HEK293 (cell line): Measurements from ENCODE around the gene NEUROG2.
A peak's percentile ranks its signal among the peaks of the same experiment; 100 is the strongest.

ENCODE experiments used
- CTCF ChIA-PET: fragments of 350-600 bp; formaldehyde crosslinking; extraction: SDS; loops from one replicate; lab custom pipeline; 2021; ENCODE audit warnings: antibody characterized with exemption; lab: Yijun Ruan, JAX
- POLR2A ChIA-PET: fragments of 300-600 bp; formaldehyde crosslinking; extraction: SDS; loops from one replicate; lab custom pipeline; 2020; ENCODE audit warnings: antibody characterized with exemption, inconsistent platforms; lab: Yijun Ruan, JAX
- H3K27ac ChIP-seq: fragments of 200-500 bp; sonication (Bioruptor generic); 2 replicates; pipeline ENCODE4 v1.5.1; 2014; ENCODE audit warnings: low read depth, low read length, control low read depth, inconsistent platforms; ENCODE audit errors: extremely low read depth
- H3K36me3 ChIP-seq, 2 experiments: fragments of 200-500 bp in 1 of 2; sonication (Bioruptor generic) in 1 of 2; 1 replicate in 1 of 2; 2 replicates in 1 of 2; pipeline ENCODE4 v1.5.1; 2014 to 2017; ENCODE audit warnings: inconsistent platforms in 2 of 2, low read length in 2 of 2; ENCODE audit not compliant: control insufficient read depth in 2 of 2, insufficient read depth in 1 of 2
- H3K4me1 ChIP-seq: fragments of 200-500 bp; sonication (Bioruptor generic); 2 replicates; pipeline ENCODE4 v1.5.1; 2014; ENCODE audit warnings: mild to moderate bottlenecking, low read length, inconsistent platforms; ENCODE audit not compliant: control insufficient read depth, insufficient read depth
- H3K4me3 ChIP-seq: 2 replicates; pipeline ENCODE4 v1.5.1; 2011; ENCODE audit warnings: low read depth, mild to moderate bottlenecking, control low read depth, low read length, moderate library complexity
- H3K9me3 ChIP-seq: fragments of 200-500 bp; sonication (Bioruptor generic); 2 replicates; pipeline ENCODE4 v1.5.1; 2014; ENCODE audit warnings: low read depth, low read length, inconsistent platforms; ENCODE audit not compliant: control insufficient read depth, insufficient read depth
- KLF10 ChIP-seq: fragments of 450-650 bp; IDR thresholded peaks from 2 replicates; pipeline ENCODE4 v1.5.1; 2018; ENCODE audit warnings: missing biosample characterization, mild to moderate bottlenecking, missing genetic modification characterization
- KLF9 ChIP-seq: fragments of 450-650 bp; formaldehyde crosslinking; IDR thresholded peaks from 2 replicates; pipeline ENCODE4 v1.5.1; 2016; ENCODE audit warnings: missing biosample characterization, missing genetic modification characterization, low read depth
- MYNN ChIP-seq: fragments of 450-650 bp; formaldehyde crosslinking; IDR thresholded peaks from 2 replicates; pipeline ENCODE4 v1.5.1; 2016; ENCODE audit warnings: missing biosample characterization, missing genetic modification characterization, borderline replicate concordance
- TRIM28 ChIP-seq: IDR thresholded peaks from 2 replicates; pipeline ENCODE4 v1.6.1; 2011; ENCODE audit warnings: low read length, control low read depth, borderline replicate concordance
- ZNF112 ChIP-seq: fragments of 450-650 bp; formaldehyde crosslinking; IDR thresholded peaks from 2 replicates; pipeline ENCODE4 v1.5.0; 2017; ENCODE audit warnings: missing biosample characterization, missing genetic modification characterization
- ZNF133 ChIP-seq: fragments of 450-650 bp; formaldehyde crosslinking; IDR thresholded peaks from 2 replicates; pipeline ENCODE4 v1.5.1; 2016; ENCODE audit warnings: missing biosample characterization, missing genetic modification characterization
- ZNF138 ChIP-seq: fragments of 450-650 bp; formaldehyde crosslinking; IDR thresholded peaks from 2 replicates; pipeline ENCODE4 v1.5.1; 2016; ENCODE audit warnings: missing biosample characterization, missing genetic modification characterization, borderline replicate concordance
- ZNF175 ChIP-seq: fragments of 450-650 bp; formaldehyde crosslinking; IDR thresholded peaks from 2 replicates; pipeline ENCODE4 v1.5.1; 2016; ENCODE audit warnings: missing biosample characterization, missing genetic modification characterization
- ZNF202 ChIP-seq: fragments of 450-650 bp; formaldehyde crosslinking; IDR thresholded peaks from 2 replicates; pipeline ENCODE4 v1.5.1; 2016; ENCODE audit warnings: missing biosample characterization, missing genetic modification characterization, borderline replicate concordance
- ZNF23 ChIP-seq: fragments of 450-650 bp; formaldehyde crosslinking; IDR thresholded peaks from 2 replicates; pipeline ENCODE4 v1.5.1; 2016; ENCODE audit warnings: missing biosample characterization, missing genetic modification characterization, borderline replicate concordance
- ZNF274 ChIP-seq, 2 experiments: fragments of 200-500 bp in 1 of 2; fragments of 450-650 bp in 1 of 2; sonication (Bioruptor generic) in 1 of 2; formaldehyde crosslinking in 1 of 2; IDR thresholded peaks; 2 replicates each; pipeline versions ENCODE4 v1.5.1 to v1.6.1; 2014 to 2016; ENCODE audit warnings: borderline replicate concordance in 1 of 2, inconsistent platforms in 1 of 2, low read length in 1 of 2, missing biosample characterization in 1 of 2, missing genetic modification characterization in 1 of 2
- ZNF350 ChIP-seq: fragments of 450-650 bp; formaldehyde crosslinking; IDR thresholded peaks from 2 replicates; pipeline ENCODE4 v1.5.0; 2017; ENCODE audit warnings: missing biosample characterization, mild to moderate bottlenecking, missing genetic modification characterization
- ZNF394 ChIP-seq: fragments of 450-650 bp; formaldehyde crosslinking; IDR thresholded peaks from 2 replicates; pipeline ENCODE4 v1.5.1; 2016; ENCODE audit warnings: missing biosample characterization, missing genetic modification characterization, mild to moderate bottlenecking, moderate library complexity, borderline replicate concordance
- ZNF521 ChIP-seq: fragments of 450-650 bp; formaldehyde crosslinking; IDR thresholded peaks from 2 replicates; pipeline ENCODE4 v1.5.1; 2017; ENCODE audit warnings: missing biosample characterization, mild to moderate bottlenecking, missing genetic modification characterization
- ZNF544 ChIP-seq: fragments of 450-650 bp; formaldehyde crosslinking; IDR thresholded peaks from 2 replicates; pipeline ENCODE4 v1.5.0; 2017; ENCODE audit warnings: missing biosample characterization, missing genetic modification characterization
- ZNF548 ChIP-seq: fragments of 450-650 bp; formaldehyde crosslinking; IDR thresholded peaks from 2 replicates; pipeline ENCODE4 v1.5.1; 2016; ENCODE audit warnings: missing biosample characterization, missing genetic modification characterization
- ZNF654 ChIP-seq: fragments of 450-650 bp; formaldehyde crosslinking; IDR thresholded peaks from 2 replicates; pipeline ENCODE4 v1.5.1; 2016; ENCODE audit warnings: low read depth, missing biosample characterization, missing genetic modification characterization
- ZNF660 ChIP-seq: fragments of 450-650 bp; IDR thresholded peaks from 2 replicates; pipeline ENCODE4 v1.5.1; 2018; ENCODE audit warnings: missing biosample characterization, mild to moderate bottlenecking, missing genetic modification characterization
- ZSCAN16 ChIP-seq: fragments of 450-650 bp; formaldehyde crosslinking; IDR thresholded peaks from 2 replicates; pipeline ENCODE4 v1.5.1; 2016; ENCODE audit warnings: missing biosample characterization, missing genetic modification characterization
- TF ChIP-seq, protein P1 (sequence below): fragments of 450-650 bp; formaldehyde crosslinking; IDR thresholded peaks from 2 replicates; pipeline ENCODE4 v1.5.1; 2017; ENCODE audit warnings: missing biosample characterization, missing genetic modification characterization
- TF ChIP-seq, protein P2 (sequence below): fragments of 450-650 bp; formaldehyde crosslinking; IDR thresholded peaks from 2 replicates; pipeline ENCODE4 v1.5.1; 2017; ENCODE audit warnings: missing biosample characterization, missing genetic modification characterization
- TF ChIP-seq, protein P3 (sequence below): fragments of 450-650 bp; formaldehyde crosslinking; IDR thresholded peaks from 2 replicates; pipeline ENCODE4; 2016; ENCODE audit warnings: missing biosample characterization, missing genetic modification characterization

The NEUROG2 gene

DNA sequence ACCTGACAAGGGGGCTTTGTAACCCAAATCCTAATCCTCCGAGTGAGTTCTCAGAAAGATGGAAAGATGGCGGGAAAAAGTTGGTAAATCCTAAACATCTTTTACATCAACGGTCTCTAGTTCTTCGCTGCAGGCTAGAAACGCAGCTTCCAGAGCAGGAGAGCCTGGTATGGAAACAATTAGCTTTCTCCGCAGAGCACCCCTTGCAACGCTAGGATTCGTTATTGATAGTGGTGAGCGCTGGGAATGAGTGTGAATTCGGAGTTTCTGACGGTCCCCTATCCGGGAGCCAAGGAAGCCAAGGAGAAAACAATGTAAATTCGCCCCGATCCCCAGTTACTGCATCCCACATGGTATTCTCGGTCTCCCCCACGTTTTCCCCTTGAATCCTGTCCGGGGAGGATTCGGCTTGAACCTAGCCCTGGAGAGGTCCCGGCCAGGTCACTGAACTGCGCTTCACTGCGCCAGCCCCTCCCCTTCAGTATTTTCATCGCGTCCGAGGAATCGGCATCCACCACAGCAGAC lies 4.7 kb upstream of the NEUROG2 start (continued):
- TF ChIP-seq ZNF394 (tag by site-specific recombination) (no peak), ZNF23 (tag by site-specific recombination) (no peak), ZNF548 (no peak), TRIM28 (no peak)
- TF ChIP-seq, protein P1, sequence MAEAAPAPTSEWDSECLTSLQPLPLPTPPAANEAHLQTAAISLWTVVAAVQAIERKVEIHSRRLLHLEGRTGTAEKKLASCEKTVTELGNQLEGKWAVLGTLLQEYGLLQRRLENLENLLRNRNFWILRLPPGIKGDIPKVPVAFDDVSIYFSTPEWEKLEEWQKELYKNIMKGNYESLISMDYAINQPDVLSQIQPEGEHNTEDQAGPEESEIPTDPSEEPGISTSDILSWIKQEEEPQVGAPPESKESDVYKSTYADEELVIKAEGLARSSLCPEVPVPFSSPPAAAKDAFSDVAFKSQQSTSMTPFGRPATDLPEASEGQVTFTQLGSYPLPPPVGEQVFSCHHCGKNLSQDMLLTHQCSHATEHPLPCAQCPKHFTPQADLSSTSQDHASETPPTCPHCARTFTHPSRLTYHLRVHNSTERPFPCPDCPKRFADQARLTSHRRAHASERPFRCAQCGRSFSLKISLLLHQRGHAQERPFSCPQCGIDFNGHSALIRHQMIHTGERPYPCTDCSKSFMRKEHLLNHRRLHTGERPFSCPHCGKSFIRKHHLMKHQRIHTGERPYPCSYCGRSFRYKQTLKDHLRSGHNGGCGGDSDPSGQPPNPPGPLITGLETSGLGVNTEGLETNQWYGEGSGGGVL (tag by site-specific recombination): no peak
- TF ChIP-seq, protein P2, sequence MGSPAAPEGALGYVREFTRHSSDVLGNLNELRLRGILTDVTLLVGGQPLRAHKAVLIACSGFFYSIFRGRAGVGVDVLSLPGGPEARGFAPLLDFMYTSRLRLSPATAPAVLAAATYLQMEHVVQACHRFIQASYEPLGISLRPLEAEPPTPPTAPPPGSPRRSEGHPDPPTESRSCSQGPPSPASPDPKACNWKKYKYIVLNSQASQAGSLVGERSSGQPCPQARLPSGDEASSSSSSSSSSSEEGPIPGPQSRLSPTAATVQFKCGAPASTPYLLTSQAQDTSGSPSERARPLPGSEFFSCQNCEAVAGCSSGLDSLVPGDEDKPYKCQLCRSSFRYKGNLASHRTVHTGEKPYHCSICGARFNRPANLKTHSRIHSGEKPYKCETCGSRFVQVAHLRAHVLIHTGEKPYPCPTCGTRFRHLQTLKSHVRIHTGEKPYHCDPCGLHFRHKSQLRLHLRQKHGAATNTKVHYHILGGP (tag by site-specific recombination): no peak

DNA sequence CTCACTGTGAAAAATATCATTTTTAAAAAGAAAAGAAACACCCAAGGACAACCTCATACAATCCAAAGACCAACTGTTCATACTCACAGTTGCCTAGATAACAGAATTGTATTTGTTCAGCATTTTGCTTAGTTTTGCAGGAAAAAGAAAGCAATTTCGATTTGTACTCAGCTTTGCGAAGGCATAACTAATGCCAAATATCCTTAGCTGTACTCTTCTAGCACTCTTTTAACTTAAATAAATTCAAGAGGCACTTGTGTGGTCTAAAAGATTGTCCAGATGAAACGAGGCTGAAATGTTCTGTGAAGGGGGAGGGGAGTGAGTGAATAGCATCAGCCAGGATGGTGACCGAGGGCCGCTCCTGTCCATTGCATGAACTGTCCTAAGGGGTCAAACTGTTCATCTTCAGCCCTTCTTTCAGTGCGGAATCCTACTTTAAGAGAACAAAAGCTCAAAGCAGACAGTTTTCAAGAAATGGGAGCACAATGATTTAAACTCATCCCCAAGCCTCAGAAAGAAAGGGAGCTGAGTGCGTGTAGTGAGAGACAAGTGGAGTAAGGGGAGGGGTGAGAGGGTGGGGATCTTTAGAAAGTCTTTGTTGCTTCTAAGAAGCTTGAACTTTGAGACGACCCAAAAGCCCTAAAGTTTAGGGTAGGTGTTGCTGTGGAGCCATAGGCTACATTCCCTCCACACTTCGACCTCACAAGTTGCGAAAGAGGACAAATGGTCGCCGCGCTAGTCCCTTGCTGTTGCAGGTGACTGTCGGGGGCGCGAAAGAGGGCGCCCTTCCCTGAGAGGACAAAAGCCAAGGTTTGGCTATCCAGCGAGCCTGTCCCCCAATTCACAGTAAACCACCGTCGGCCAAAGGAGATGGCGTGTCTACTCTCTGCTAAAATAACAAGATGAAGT lies 4.0 kb upstream of the NEUROG2 start:
- POLR2A ChIA-PET: no interaction called here

DNA sequence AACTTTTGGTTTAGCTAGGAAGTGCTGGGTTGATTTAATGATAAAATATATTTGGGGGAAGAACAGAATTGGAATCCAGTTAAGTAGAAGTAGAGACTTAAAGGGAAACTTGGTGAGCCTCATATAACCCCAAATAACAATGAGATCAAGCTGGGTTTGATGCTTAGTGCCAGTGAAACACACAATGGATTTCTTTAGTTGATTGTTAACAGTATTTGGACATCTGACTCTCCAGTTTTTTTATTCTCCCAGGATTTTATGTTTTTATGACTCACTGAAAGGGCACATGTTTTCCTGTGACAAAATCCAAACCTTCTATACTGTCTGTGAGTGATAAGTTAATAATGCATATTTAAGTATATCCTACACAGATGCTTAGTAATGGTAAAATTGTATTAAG lies 2.7 kb upstream of the NEUROG2 start:
- CTCF ChIA-PET: interaction anchor here (0.6 kb wide), 1 partner anchor 11 kb away, joined by 3 read pairs; no protein-coding TSS in a partner anchor
- H3K9me3 ChIP-seq: no peaks in the 10 kb centered on the region
- no peaks in the 10 kb centered on the region for H3K4me1 ChIP-seq

More for the DNA sequence above, 4.0 kb upstream of the NEUROG2 start:
- Histone ChIP-seq H3K4me3 (no peak overlapping the region), H3K9me3 (no peaks in the 10 kb centered on the region), H3K4me1 (no peaks in the 10 kb centered on the region), H3K36me3 (no peaks in the 10 kb centered on the region), H3K27ac (no peak overlapping the region)
- CTCF ChIA-PET: interaction anchor here (0.6 to 1.3 kb wide), 3 partner anchors 192 to 1735 kb away, joined by 3 read pairs; no protein-coding TSS in a partner anchor
- TF ChIP-seq ZNF133 (tag by site-specific recombination) (peak; percentile 78), ZNF202 (no peak)

More for the DNA sequence above, 2.7 kb upstream of the NEUROG2 start:
- POLR2A ChIA-PET: no interaction called here
- H3K36me3 ChIP-seq: no peaks in the 10 kb centered on the region
- H3K4me3 ChIP-seq: no peak overlapping the region
- no peak overlapping the region for H3K27ac ChIP-seq
- TF ChIP-seq ZNF112 (tag by site-specific recombination) (no peak), ZSCAN16 (tag by site-specific recombination) (no peak), ZNF175 (tag by site-specific recombination) (no peak), ZNF394 (tag by site-specific recombination) (no peak), KLF9 (tag by site-specific recombination) (no peak), KLF10 (tag by site-specific recombination) (no peak), ZNF544 (tag by site-specific recombination) (no peak), ZNF654 (tag by site-specific recombination) (no peak), MYNN (no peak), ZNF350 (tag by site-specific recombination) (no peak), ZNF660 (no peak), ZNF274 (IDR thresholded peaks at IDR 0.05; ENCODE audit: low read length) (no peak), ZNF274 (tag by site-specific recombination; IDR thresholded peaks at IDR 0.05; ENCODE audit: borderline replicate concordance) (no peak), ZNF138 (tag by site-specific recombination) (no peak), ZNF521 (tag by site-specific recombination) (no peak)
- TF ChIP-seq, protein P3, sequence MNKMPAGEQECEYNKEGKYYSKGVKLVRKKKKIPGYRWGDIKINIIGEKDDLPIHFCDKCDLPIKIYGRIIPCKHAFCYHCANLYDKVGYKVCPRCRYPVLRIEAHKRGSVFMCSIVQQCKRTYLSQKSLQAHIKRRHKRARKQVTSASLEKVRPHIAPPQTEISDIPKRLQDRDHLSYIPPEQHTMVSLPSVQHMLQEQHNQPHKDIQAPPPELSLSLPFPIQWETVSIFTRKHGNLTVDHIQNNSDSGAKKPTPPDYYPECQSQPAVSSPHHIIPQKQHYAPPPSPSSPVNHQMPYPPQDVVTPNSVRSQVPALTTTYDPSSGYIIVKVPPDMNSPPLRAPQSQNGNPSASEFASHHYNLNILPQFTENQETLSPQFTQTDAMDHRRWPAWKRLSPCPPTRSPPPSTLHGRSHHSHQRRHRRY (tag by site-specific recombination): no peak
